GM12878 (cell line): ENCODE results near the gene LMTK3. TPM values are rescaled to one million over a fixed set of nuclear protein-coding genes. Genes with fewer than 3 reads are reported as not detected.

Experiments used
- ATAC-seq: fragments of 200-7000 bp; cut with Tn5 transposase; 3 replicates; pipeline ENCODE4 v1.9.1; 2020; ENCODE audit warnings: mild to moderate bottlenecking, moderate library complexity
- BruUV-seq: library from RNA; stranded (reverse); fragments of 400-500 nt; replicated peaks from 2 replicates; lab custom pipeline; 2021; lab: Mats Ljungman, UMichigan
- CTCF ChIA-PET: fragments of 300-600 bp; sonication (Branson Sonifier 250); formaldehyde crosslinking; extraction: SDS; loops from one replicate; lab custom pipeline; 2021; ENCODE audit warnings: inconsistent platforms; lab: Yijun Ruan, JAX
- POLR2A ChIA-PET: fragments of 350-600 bp; formaldehyde crosslinking; extraction: SDS; loops from one replicate; lab custom pipeline; 2021; ENCODE audit warnings: inconsistent platforms; lab: Charles Lee
- RAD21 ChIA-PET: fragments of 300-600 bp; sonication (Branson Sonifier 250); formaldehyde crosslinking; loops from one replicate; lab custom pipeline; 2023; ENCODE audit warnings: antibody characterized with exemption; ENCODE audit not compliant: unreplicated experiment; lab: Charles Lee
- SMC1A ChIA-PET: fragments of 300-600 bp; sonication (Branson Sonifier 250); formaldehyde crosslinking; loops from one replicate; lab custom pipeline; 2023; ENCODE audit not compliant: unreplicated experiment, uncharacterized antibody; lab: Charles Lee
- DNase-seq: peaks from one replicate; pipeline ENCODE4 v3.0.0-alpha.2; 2011; ENCODE audit warnings: low read depth, low spot score
- FAIRE-seq: peaks from 3 replicates; lab custom pipeline; 2011; peaks lifted over from hg19 to GRCh38; lab: Jason Lieb, UNC
- H2AFZ ChIP-seq: 2 replicates; pipeline ENCODE4 v1.6.0; 2011; ENCODE audit warnings: low read depth, low read length, control low read depth; ENCODE audit not compliant: control insufficient read depth
- H3K27ac ChIP-seq: 2 replicates; pipeline ENCODE4 v1.5.1; 2011; ENCODE audit warnings: control low read depth; ENCODE audit not compliant: control insufficient read depth, insufficient read depth
- H3K27me3 ChIP-seq, 2 experiments: replicated peaks in 1 of 2; 2 replicates each; pipeline versions ENCODE4 v1.6.0 to v1.6.1; 2011; ENCODE audit warnings: low read length in 1 of 2; ENCODE audit not compliant: control insufficient read depth in 2 of 2, insufficient read depth in 2 of 2
- H3K36me3 ChIP-seq, 2 experiments: 2 replicates each; pipeline ENCODE4 v1.5.1; 2011; ENCODE audit warnings: low read length in 1 of 2; ENCODE audit not compliant: control insufficient read depth in 2 of 2, insufficient read depth in 2 of 2
- H3K4me1 ChIP-seq: 2 replicates; pipeline ENCODE4 v1.6.1; 2011; ENCODE audit warnings: mild to moderate bottlenecking, low read length, moderate library complexity, mixed read lengths; ENCODE audit not compliant: control insufficient read depth, insufficient read depth
- H3K4me2 ChIP-seq: 2 replicates; pipeline ENCODE4 v1.6.0; 2011; ENCODE audit warnings: control low read depth; ENCODE audit not compliant: control insufficient read depth, insufficient read depth
- H3K4me3 ChIP-seq: fragments of 200-600 bp; sonication (generic); 2 replicates; pipeline ENCODE4 v1.5.1; 2016
- H3K79me2 ChIP-seq: 2 replicates; pipeline ENCODE4 v1.6.0; 2011; ENCODE audit warnings: low read length; ENCODE audit not compliant: control insufficient read depth, insufficient read depth
- H3K9ac ChIP-seq: 2 replicates; pipeline ENCODE4 v1.8.0; 2011; ENCODE audit warnings: low read length, control low read depth, mixed read lengths; ENCODE audit not compliant: control insufficient read depth, insufficient read depth
- H3K9me3 ChIP-seq: replicated peaks from 3 replicates; pipeline ENCODE4 v1.5.1; 2011; ENCODE audit warnings: mild to moderate bottlenecking, low read length; ENCODE audit not compliant: control insufficient read depth, insufficient read depth
- H4K20me1 ChIP-seq: 2 replicates; pipeline ENCODE4 v1.6.0; 2011; ENCODE audit not compliant: control insufficient read depth, insufficient read depth
- ASH2L ChIP-seq: fragments of 300-600, 200-600 bp; sonication (generic); IDR thresholded peaks from 2 replicates; pipeline ENCODE4 v1.6.1; 2017; ENCODE audit warnings: low read depth, mild to moderate bottlenecking, borderline replicate concordance
- CBFB ChIP-seq: IDR thresholded peaks from 2 replicates; pipeline ENCODE4 v1.6.1; 2016; ENCODE audit warnings: antibody characterized with exemption, low read depth
- CREM ChIP-seq: IDR thresholded peaks from 2 replicates; pipeline ENCODE4 v1.6.1; 2014; ENCODE audit warnings: antibody characterized with exemption, low read depth
- EP300 ChIP-seq, 2 experiments: fragments of 150-350 bp in 1 of 2; IDR thresholded peaks; 2 replicates each; pipeline ENCODE4 v1.6.1; 2011 to 2012; ENCODE audit warnings: low read depth in 2 of 2, low read length in 2 of 2, borderline replicate concordance in 1 of 2, improper control_type of control experiment in 1 of 2, inconsistent platforms in 1 of 2; ENCODE audit not compliant: control insufficient read depth in 1 of 2
- HCFC1 ChIP-seq: fragments of 150-350 bp; IDR thresholded peaks from 2 replicates; pipeline ENCODE4 v1.6.1; 2014; ENCODE audit warnings: low read length
- NR2C1 ChIP-seq: fragments of 450-650 bp; IDR thresholded peaks from 2 replicates; pipeline ENCODE4 v1.6.1; 2017; ENCODE audit warnings: antibody characterized with exemption, mild to moderate bottlenecking, moderate library complexity
- SIX5 ChIP-seq: IDR thresholded peaks from 2 replicates; pipeline ENCODE4 v1.6.1; 2011; ENCODE audit warnings: mild to moderate bottlenecking, low read depth, low read length, moderate library complexity; ENCODE audit not compliant: severe bottlenecking
- SMAD1 ChIP-seq: fragments of 450-650 bp; IDR thresholded peaks from 2 replicates; pipeline ENCODE4 v1.6.1; 2018; ENCODE audit warnings: mild to moderate bottlenecking, low read depth; ENCODE audit not compliant: partially characterized antibody
- SP1 ChIP-seq: IDR thresholded peaks from one replicate; pipeline ENCODE4 v1.6.1; 2011; ENCODE audit warnings: low read depth, low read length
- SPI1 ChIP-seq: IDR thresholded peaks from 2 replicates; pipeline ENCODE4 v1.6.1; 2011; ENCODE audit warnings: low read depth, mild to moderate bottlenecking, low read length, moderate library complexity, borderline replicate concordance; ENCODE audit not compliant: insufficient read depth
- SREBF1 ChIP-seq: IDR thresholded peaks from 2 replicates; pipeline ENCODE4 v1.6.1; 2012; ENCODE audit warnings: mild to moderate bottlenecking, low read length
- STAT1 ChIP-seq: fragments of 450-650 bp; conservative IDR thresholded peaks from 2 replicates; pipeline ENCODE4 v1.6.1; 2014; ENCODE audit warnings: antibody characterized with exemption, mild to moderate bottlenecking
- TARDBP ChIP-seq: IDR thresholded peaks from 2 replicates; pipeline ENCODE4 v1.6.1; 2016; ENCODE audit warnings: borderline replicate concordance
- WGBS: methylation state at CpG from one replicate; pipeline ENCODE4 v1.1.6; 2016; ENCODE audit warnings: low lambda C conversion rate; ENCODE audit not compliant: insufficient replicate concordance, insufficient coverage; ENCODE audit errors: missing lambda C conversion rate; 5-methylcytosine and 5-hydroxymethylcytosine counted together
- in situ Hi-C: fragments of 300-500 bp; cut with MboI; formaldehyde crosslinking; loops from 9 replicates; pipeline ENCODE4 v1.14.3; 2018; ENCODE audit warnings: mixed read lengths
- intact Hi-C: fragments of 100-400 bp; cut with micrococcal nuclease; formaldehyde crosslinking; loops from one replicate; pipeline ENCODE4 v1.14.2; 2022; ENCODE audit not compliant: unreplicated experiment
- polyA plus RNA-seq, 11 experiments: library from polyadenylated mRNA; depleted of rRNA in 4 of 11; unstranded in 6 of 11; stranded (reverse) in 5 of 11; fragments of >200 nt; fragmentation: Nextera tagmentation in 4 of 11; fragmentation: Illumina TruSeq in 1 of 11; extraction: Ambion mirVana in 4 of 11; extraction: Trizol in 1 of 11; gene quantifications; 1 replicate in 1 of 11; 2 replicates in 10 of 11; pipeline versions ENCODE4 v1.2.1 to v1.2.3, GENCODE V29; 2011 to 2016; ENCODE audit warnings: inconsistent platforms in 2 of 11, missing spikeins in 2 of 11, low read depth in 1 of 11
- total RNA-seq, 4 experiments: library from RNA; depleted of rRNA in 3 of 4; stranded (reverse); fragments of >200 nt in 3 of 4; fragmentation: Illumina TruSeq in 1 of 4; extraction: Trizol in 1 of 4; gene quantifications; 2 replicates each; pipeline versions ENCODE4 v1.2.1 to v1.2.3, GENCODE V29; 2013 to 2021

LMTK3 gene
- total and polyA plus RNA-seq, 10 of the 15 experiments (the other 5 are each of a cell fraction or from before 2014, with no cell fraction given), result under 0.01 to 0.28 (median 0.04) TPM; not detected in 3

DNA sequence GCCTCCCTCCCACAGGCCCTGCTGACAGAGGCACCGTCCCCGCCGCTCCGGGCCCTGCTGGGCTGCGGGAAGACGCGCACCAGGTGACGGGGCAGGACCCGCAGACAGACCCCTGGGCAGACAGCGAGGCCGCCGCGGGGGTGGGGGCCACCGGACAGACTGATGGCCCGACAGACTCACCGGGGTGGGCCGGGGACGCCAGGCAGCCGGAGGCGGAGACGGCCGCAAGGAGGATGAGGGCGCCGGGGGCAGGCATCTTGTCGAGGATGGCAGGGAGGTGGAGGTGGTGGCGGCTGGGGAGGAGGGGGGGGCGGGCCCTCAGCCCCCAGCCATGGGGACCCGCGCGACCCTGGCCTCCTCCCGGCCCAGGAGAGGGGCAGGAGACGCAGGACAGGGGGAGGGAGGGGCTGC is 309 bp downstream of the LMTK3 start:
- no peak for ATAC-seq

DNA sequence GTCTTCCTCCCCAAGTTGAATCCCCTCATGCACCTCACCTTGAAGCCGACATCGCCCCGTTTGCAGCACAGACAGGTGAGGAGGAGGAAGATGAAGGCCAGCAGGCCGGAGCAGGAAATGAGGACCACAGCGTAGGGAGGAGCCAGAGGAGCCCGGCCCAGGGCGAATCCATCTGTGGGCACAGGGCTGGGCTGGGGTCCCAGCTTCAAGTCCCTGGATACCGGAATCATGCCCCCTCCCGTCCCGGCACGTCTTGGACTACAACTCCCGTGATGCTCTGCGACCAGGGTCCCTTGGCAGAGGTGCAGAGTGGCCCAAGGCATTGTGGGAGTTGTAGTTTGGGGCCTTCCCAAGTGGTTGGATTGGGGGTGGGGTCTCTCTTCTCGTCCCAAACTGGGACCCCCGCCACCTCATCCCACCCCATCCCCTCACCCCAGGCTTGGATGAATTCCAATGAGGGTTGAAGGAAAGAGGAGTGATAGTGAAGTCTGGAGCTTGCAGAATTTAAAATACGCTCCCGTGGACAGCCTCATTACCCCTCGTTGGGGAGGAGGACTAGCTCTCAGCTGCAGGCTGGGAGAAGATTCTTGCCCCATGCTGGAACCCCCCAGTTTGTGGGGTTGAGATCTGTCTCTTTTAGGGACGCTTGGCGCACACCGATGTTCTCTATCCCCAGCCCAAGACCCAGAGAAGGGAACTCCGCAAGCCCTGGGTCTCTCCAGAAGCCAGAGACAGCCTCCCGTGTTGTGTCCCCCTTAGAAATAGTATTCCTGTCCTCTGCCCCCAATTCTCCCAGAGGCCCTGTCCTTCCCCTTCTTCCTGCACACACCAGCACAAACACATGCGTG is 990 bp downstream of the LMTK3 start:
- in situ Hi-C loops (no loop called here), intact Hi-C loops (no loop called here)
- WGBS, result 24% methylated on average over 23 of the region's 24 CpGs
- Histone ChIP-seq H3K4me1 (peaks cover 18% of the 10 kb centered on the region), H3K4me3 (no peak overlapping the region), H3K27ac (no peak overlapping the region), H3K79me2 (no peaks in the 10 kb centered on the region), H3K9ac (no peak overlapping the region), H3K27me3 (peaks cover 2 to 4% of the 10 kb centered on the region in 2 experiments; a peak in 3 of 4 replicates), H3K4me2 (no peak overlapping the region), H3K9me3 (no peaks in the 10 kb centered on the region), H4K20me1 (no peaks in the 10 kb centered on the region; the same call in 1 of the 2 replicates), H3K36me3 (no peaks in the 10 kb centered on the region), H2AFZ (no peak overlapping the region)
- FAIRE-seq (no peak), ATAC-seq (peak; percentile 57), DNase-seq (no peak)
- ChIA-PET SMC1A (no interaction called here), CTCF (interaction anchor here (7.1 kb wide), 1 partner anchor 74 kb away, joined by 131 read pairs; no protein-coding TSS in a partner anchor), POLR2A (interaction anchor here (0.5 kb wide), 1 partner anchor 87 kb away, joined by 3 read pairs; no protein-coding TSS in a partner anchor), RAD21 (interaction anchor here (0.6 kb wide), 1 partner anchor 77 kb away, joined by 3 read pairs; no protein-coding TSS in a partner anchor)
- BruUV-seq, result no TSS peak
- no peak for TF ChIP-seq ASH2L
- TF ChIP-seq SPI1, result no peak
- TF ChIP-seq SMAD1, result no peak
- peak; percentile 98 for TF ChIP-seq HCFC1
- TF ChIP-seq SREBF1, result peak; percentile 71
- peak; percentile 66; the same call in 1 of the 2 replicates for TF ChIP-seq CREM
- TF ChIP-seq NR2C1, result peak; percentile 42; the same call in 1 of the 2 replicates
- no peak for TF ChIP-seq STAT1
- TF ChIP-seq EP300 (IDR thresholded peaks at IDR 0.05; ENCODE audit: borderline replicate concordance in 1 of 2, control insufficient read depth in 1 of 2, low read depth in 2 of 2, low read length in 2 of 2), result no peak
- peak; percentile 25 for TF ChIP-seq SP1
- peak; percentile 97 for TF ChIP-seq SIX5
- TF ChIP-seq TARDBP, result peak; percentile 93

More for the DNA sequence above, 309 bp downstream of the LMTK3 start:
- Histone ChIP-seq H3K4me1 (peaks cover 18% of the 10 kb centered on the region), H3K9ac (no peak overlapping the region), H3K4me3 (no peak overlapping the region), H2AFZ (no peak overlapping the region), H3K79me2 (no peaks in the 10 kb centered on the region), H4K20me1 (no peaks in the 10 kb centered on the region; the same call in 1 of the 2 replicates), H3K9me3 (no peaks in the 10 kb centered on the region), H3K27ac (no peak overlapping the region), H3K27me3 (peaks cover 2 to 4% of the 10 kb centered on the region in 2 experiments; a peak in 3 of 4 replicates), H3K36me3 (no peaks in the 10 kb centered on the region), H3K4me2 (no peak overlapping the region)
- BruUV-seq, result no TSS peak
- in situ Hi-C loops (no loop called here), intact Hi-C loops (no loop called here)
- RAD21 ChIA-PET, result no interaction called here
- POLR2A ChIA-PET, result no interaction called here
- FAIRE-seq (no peak), DNase-seq (no peak)
- CTCF ChIA-PET, result interaction anchor here (7.1 kb wide), 1 partner anchor 74 kb away, joined by 131 read pairs; no protein-coding TSS in a partner anchor
- TF ChIP-seq CBFB, result no peak
- SMC1A ChIA-PET, result no interaction called here
- WGBS, result 0% methylated on average over 1 of the region's 32 CpGs
